Fibroblast of villous mesenchyme (primary cell): ENCODE results near the gene ADAM19. TPM values are rescaled to one million over a fixed set of nuclear protein-coding genes. Genes with fewer than 3 reads are reported as not detected.
A peak's percentile ranks its signal among the peaks of the same experiment; 100 is the strongest.

ENCODE experiments used
- DNase-seq: peaks from one replicate; pipeline ENCODE4 v3.0.0-alpha.2; 2010; ENCODE audit warnings: low read depth
- H3K4me3 ChIP-seq: 2 replicates; pipeline ENCODE4 v1.5.1; 2011; ENCODE audit warnings: low read depth, mild to moderate bottlenecking, low read length
- total RNA-seq: library from RNA; depleted of rRNA; stranded (reverse); fragments of >200 nt; gene quantifications from 2 replicates; pipeline ENCODE4 v1.2.3, GENCODE V29; 2012
- TF ChIP-seq, protein P1 (sequence below): IDR thresholded peaks from 2 replicates; pipeline ENCODE4 v1.5.1; 2012; ENCODE audit warnings: low read depth, mild to moderate bottlenecking, low read length; ENCODE audit not compliant: insufficient read depth

Gene ADAM19
- total RNA-seq, 1 donor = 89.8 TPM

- TF ChIP-seq, protein P1, sequence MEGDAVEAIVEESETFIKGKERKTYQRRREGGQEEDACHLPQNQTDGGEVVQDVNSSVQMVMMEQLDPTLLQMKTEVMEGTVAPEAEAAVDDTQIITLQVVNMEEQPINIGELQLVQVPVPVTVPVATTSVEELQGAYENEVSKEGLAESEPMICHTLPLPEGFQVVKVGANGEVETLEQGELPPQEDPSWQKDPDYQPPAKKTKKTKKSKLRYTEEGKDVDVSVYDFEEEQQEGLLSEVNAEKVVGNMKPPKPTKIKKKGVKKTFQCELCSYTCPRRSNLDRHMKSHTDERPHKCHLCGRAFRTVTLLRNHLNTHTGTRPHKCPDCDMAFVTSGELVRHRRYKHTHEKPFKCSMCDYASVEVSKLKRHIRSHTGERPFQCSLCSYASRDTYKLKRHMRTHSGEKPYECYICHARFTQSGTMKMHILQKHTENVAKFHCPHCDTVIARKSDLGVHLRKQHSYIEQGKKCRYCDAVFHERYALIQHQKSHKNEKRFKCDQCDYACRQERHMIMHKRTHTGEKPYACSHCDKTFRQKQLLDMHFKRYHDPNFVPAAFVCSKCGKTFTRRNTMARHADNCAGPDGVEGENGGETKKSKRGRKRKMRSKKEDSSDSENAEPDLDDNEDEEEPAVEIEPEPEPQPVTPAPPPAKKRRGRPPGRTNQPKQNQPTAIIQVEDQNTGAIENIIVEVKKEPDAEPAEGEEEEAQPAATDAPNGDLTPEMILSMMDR = peak; percentile 83
- peak; percentile 83 for DNase-seq
- H3K4me3 ChIP-seq = no peak overlapping the region
These were observed 98.7 kb downstream of the ADAM19 start for GRCh38 chr5:157476702-157477408.

DNA sequence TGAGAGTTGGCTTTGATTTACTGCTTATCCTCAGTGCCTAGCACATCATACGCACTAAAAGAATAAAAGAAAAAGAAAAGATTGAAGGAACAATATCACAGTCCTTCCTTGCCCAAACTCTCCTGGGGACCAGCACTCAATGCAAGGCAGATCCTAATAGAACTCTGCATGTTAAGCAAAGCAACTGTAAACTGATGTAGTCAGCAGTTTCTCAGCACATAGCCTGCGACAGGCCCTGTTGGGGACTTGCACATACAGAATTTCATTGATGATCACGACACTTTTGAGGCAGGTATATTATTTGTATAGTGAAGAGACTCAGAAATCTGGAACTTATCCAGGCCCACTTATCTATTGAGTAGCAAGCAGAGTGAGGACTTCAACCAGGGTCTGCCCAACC lies 100.1 kb downstream of the ADAM19 start:
- TF ChIP-seq, protein P1 = no peak
- DNase-seq = no peak
- H3K4me3 ChIP-seq = no peak overlapping the region

DNA sequence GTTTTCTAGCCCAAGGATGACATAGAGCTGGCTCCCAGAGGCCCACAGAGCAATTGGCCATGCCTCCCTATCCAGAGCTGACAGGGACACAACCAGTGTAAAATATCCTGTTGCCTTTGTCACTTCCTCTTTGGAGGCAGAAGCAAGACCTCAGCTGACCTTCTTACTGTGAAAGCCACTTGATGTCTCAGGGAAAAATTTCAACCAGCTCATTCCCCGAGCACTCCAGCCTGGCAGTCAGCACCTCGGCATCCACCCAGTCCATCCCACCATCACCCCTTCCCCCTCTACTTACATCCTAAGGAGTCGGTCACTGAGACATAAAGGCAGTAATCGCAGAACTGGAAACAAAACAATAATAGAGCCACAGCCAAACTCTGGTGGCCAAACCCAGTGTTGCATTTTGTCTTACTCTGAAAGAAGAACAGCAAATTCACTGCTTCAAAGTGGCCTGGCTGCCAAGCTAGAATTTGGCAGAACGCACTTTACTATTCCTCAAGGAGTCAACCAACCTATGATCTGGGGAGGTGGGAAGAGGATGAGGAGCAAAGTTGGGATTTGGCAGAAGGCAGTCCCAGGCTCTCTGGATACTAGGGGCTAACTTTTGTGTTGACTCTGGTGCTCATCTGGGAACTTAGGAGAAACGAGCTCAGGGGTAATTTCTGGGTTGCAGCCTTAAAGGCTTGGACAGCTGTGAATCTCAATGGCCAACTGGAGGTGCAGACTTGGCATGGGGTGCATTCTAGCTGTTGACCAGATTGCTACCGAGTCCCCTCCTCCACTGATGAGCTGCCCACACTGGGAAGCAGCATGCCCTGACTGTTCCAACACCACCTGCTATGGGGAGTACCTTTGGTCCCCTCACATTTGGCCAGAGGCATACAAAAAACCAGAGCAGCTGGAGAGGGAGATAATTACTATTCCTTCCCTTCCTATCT lies 101.9 kb downstream of the ADAM19 start:
- DNase-seq = peak; percentile 22
- H3K4me3 ChIP-seq = no peak overlapping the region
- TF ChIP-seq, protein P1 = no peak

- TF ChIP-seq, protein P1 = peak; percentile 85
- DNase-seq = peak; percentile 38
- no peak overlapping the region for H3K4me3 ChIP-seq
These were observed 103.9 kb downstream of the ADAM19 start for GRCh38 chr5:157471709-157472108.

DNA sequence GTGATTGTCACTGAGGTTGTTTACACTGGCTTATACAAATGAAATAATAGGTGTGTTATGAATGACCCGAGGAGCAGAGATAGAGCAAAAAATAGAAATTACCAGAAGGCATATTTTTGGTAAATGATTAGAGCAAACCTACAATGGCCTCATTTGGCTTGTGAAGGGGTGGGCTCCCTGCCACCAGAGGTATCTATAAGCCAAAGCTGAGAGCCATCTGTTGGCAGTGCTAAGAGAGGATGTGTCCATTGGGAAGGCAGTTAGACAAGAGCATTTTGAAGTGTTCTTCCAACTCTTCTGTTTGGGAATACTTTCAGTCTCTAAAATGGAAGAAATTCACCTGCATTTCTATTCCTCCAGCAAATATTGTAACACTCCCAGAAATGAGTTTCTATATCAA lies 104.9 kb downstream of the ADAM19 start:
- TF ChIP-seq, protein P1 = no peak
- no peak for DNase-seq
- no peak overlapping the region for H3K4me3 ChIP-seq

DNA sequence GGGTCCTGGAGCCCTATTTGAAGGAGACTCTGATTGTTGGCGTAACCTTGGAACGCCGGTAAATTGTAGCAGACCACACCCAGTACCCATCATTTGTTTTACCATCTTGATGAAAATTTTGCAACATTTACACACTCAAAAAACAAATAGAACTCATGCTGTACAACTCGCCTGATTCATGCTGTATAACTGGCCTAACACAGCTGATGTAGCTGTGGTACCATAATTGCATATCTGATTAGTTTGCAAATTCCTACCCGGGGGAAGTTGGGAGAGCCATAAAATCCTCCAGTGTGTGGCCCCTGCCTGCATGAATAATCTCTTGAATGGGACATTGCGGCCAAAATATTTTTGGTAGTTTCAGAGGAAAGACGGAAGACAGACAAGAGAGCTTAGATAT lies 105.9 kb downstream of the ADAM19 start:
- TF ChIP-seq, protein P1 = no peak

More for the DNA sequence above, 105.9 kb downstream of the ADAM19 start:
- H3K4me3 ChIP-seq = no peak overlapping the region
- no peak for DNase-seq
